GM19397 (cell line): ENCODE measurements around the gene CERS1.

Source experiments
- ATAC-seq: cut with Tn5 transposase; IDR thresholded peaks from one replicate; pipeline ENCODE4 v1.9.1; 2021; ENCODE audit warnings: mild to moderate bottlenecking, moderate library complexity; ENCODE audit not compliant: unreplicated experiment

CERS1 gene

GRCh38 chr19:18899624-18900560, 3.9 kb upstream of the CERS1 start:
- no peak for ATAC-seq

- ATAC-seq = no peak
These were observed 2.9 kb upstream of the CERS1 start for GRCh38 chr19:18898607-18899408.

DNA sequence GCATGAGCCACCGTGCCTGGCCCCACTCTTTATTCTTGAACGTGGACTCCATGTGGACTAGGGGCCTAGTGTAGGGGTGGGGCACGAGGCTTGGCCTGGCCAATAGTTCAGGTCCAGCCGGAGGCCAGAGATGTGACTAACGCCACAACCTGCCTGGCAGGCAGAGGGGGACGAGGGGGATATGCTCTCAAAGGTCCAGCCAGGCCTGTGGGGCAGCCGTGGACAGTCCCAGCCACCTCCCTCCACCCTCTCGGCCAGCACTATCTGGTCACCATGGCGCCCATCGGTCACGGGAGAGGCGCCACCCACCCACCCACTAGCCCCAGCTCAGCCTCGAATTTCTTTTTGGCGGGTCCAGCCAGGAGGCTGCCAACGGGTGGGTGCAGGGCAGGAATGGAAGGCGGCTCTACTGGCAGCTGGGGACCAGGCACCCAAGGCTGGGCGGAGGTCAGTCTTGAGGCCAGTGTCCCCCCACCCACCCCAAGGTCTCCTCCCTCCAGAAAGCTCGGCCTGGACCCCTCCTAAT, 2.2 kb upstream of the CERS1 start:
- ATAC-seq = no peak

DNA sequence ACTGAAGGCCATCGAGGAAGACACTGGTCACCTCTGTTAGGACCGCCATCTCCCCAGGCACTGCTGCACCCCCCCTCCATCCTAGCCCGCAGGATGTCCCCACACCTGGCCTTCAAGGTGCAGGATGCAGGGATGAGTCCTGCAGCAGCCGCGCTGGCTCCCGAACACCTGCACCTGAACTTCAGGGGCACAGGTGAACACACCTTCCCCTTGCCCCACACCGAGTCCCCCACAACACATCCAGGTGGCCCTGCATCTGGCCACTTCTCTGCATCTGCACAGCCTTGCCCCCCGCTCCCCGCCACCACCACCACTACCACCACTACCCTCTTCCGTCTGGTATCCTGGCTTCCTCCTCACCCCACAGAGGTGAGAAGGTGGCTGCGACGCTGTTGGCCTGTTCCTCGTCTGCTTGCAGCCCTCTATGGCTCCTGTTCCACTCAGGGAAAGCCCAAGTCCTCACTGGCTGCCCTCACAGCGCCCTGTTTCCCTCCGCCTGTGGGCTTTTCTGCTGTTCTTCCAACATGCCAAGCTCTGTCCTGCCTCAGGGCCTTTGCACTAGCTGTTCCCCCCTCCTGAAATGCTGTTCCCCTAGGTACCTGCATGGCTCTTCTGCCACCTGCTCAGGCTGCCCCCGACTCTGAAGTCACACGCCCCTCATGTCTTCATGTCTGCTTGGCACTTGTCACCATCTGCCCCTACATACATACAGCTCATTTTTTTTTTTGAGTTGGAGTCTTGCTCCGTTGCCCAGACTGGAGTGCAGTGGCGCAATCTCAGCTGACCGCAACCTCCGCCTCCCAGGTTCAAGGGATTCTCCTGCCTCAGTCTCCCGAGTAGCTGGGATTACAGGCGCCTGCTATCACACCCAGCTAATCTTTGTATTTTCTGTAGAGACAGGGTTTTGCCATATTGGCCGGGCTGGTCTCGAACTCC, 1.4 kb upstream of the CERS1 start:
- ATAC-seq = no peak

GRCh38 chr19:18896421-18896841, 473 bp upstream of the CERS1 start:
- no peak for ATAC-seq

DNA sequence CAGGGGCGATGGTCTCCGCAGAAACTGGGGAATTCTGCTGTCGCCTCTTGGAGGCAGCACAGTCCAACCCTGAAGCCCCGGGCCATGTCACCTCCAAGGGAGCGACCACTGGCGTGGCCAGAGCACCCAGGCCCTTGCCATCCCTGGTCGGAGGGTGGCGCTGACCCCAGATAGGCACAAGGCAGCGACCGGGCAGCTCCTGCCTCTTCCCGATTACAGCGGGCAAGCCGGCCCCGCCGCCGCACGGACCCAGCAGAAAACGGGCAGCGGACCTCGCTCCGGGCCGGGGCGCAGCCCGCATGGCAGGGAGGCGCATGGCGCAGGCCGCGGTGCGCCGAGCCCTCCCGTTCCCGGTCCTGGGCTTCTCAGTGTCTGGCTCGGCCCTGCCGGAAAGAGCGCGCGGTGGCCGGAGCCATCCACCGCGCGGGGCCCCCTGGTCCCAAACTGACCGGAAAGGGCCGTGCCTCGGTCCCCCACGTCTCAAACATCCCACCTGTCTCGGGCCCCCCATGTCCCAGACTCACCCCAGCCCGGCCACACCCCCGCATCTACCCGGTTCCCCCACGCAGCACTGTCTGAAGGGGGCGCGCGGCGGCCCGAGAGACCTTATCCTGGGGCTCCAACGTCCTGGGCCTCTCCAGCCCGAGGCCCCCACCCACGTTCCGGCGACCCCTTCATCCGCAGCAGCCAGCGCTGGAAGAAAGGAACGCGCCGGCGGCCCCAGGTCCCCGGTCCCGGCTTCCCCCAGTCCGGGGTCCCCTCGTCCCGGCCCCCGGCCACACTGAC, 727 bp downstream of the CERS1 start:
- no peak for ATAC-seq

GRCh38 chr19:18894254-18895037, 1.5 kb downstream of the CERS1 start:
- ATAC-seq = no peak

DNA sequence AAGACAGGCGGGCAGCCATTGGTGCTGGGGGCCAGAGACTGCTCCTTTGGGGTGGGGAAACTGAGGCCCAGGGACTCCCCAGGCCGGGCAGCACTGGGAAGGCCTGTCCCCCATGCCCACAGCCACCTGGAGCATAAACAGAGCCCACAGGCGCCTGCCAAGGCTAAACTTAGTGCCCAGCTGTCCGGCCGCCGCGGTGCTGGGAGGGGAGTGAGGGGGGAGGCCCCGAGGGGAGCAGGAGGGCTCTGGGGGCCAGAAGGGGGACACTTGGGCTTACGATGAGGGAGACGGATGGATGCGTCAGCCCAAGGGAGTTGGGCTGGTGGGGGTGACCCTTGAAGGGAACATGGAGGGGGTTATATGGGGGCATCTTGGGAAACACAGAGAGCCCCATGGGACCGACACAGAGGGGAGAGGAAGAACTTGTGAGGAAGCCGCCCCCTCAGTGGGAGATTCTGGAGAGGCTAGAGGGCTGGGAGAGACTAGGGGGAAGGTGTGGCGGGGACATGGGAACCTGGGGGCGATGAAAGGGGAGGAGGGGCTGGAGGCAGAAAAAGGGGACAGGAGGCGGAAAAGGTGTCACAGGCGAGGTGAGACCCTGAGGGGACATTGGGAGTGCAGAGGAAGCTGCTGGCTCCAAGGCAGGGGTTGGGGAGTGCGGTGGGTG, 2.2 kb downstream of the CERS1 start:
- no peak for ATAC-seq

DNA sequence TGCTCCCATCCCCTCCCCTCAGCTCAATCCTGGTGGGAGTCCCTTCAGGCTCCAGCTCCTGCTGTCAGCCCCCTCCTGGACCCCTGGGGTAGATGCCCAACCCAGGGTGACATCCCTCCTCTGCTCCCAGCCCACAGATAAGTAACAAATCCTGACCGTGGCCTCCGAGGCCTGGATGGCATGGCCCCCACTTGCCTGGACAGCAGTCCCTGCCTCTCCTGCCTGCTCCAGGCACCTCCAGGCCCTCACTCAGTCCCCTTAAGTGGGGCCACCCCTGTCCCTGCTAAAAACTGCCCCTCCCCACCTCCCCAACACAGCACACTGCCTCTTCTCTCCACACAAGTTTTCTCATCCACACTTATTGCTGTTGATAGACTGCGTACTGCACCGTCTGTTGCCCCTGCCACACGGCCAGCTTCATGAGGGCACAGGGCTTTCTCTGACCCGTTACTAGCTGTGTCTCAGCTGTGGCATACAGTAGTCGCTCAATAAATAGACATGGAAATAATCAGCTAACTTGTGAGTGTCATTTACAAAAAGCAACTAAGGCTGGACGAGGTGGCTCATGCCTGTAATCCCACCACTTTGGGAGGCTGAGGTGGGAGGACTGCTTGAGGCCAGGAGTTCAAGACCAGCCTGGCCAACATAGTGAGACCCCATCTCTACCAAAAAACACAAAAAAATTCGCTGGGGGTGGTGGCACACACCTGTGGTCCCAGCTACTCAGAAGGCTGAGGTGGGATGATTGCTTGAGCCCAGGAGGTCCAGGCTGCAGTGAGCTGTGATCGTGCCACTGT, 5.8 kb downstream of the CERS1 start:
- no peak for ATAC-seq

GRCh38 chr19:18886972-18887371, 9.0 kb downstream of the CERS1 start:
- no peak for ATAC-seq

DNA sequence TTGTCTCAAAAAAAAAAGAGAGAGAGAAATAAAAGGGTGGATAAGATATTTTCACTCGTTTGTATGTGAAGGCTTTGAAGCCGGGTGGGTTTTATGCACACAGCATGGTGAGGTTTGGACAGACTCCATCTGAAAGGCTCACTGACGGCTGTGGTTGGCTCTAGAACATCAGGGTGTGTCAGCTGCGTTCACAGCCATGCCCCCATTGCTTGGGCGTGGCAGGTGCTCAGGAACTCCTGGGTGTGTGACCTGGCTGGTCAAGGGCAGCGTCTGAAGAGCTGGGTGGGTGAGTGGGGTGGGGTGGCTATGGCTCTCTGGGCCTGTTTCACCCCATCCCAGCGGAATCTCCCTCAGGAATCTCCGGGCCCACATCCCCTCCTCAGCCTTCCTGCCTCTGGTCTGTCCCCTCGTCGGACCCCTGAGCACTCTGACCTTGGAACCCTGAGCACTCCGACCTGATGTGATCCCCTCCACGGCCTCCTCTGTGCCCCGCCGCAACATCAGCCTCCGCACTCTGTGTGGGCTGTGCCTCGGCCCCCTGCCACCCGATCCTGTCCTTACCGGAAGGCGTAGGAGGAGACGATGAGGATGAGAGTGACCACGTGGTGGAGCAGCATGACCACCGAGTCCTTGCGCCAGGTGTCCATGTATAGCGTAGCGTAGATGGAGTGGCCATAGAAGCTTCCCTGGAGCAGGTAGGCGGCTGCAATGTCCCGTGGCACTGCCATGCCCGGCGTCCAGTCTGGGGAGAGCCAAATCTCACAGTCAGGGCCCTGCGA, 12.2 kb downstream of the CERS1 start:
- no peak for ATAC-seq

- ATAC-seq = no peak
These were observed 14.5 kb downstream of the CERS1 start for GRCh38 chr19:18881491-18881890.

- ATAC-seq = no peak
These were observed 16.2 kb downstream of the CERS1 start for GRCh38 chr19:18879579-18880373.

- ATAC-seq = no peak
These were observed 16.9 kb downstream of the CERS1 start for GRCh38 chr19:18878858-18879578.

- ATAC-seq = no peak
These were observed 17.7 kb downstream of the CERS1 start for GRCh38 chr19:18878058-18878797.
